ENCODE data around the gene CCND1. TPM values are rescaled to one million over a fixed set of nuclear protein-coding genes. Genes with fewer than 3 reads are reported as not detected.

Gene CCND1
- total RNA-seq, 6 experiments from 2014 or later = 67.0 to 283 (median 94.1) TPM

- WGBS (ENCODE audit: insufficient coverage, low coverage, low lambda C conversion rate, missing lambda C conversion rate) = 90% methylated on average over 4 of the region's 12 CpGs
- H3K36me3 ChIP-seq = no peaks in the 10 kb centered on the region
- no peak for ATAC-seq
These were observed 39.7 kb upstream of the CCND1 start for GRCh38 chr11:69601011-69601975.

DNA sequence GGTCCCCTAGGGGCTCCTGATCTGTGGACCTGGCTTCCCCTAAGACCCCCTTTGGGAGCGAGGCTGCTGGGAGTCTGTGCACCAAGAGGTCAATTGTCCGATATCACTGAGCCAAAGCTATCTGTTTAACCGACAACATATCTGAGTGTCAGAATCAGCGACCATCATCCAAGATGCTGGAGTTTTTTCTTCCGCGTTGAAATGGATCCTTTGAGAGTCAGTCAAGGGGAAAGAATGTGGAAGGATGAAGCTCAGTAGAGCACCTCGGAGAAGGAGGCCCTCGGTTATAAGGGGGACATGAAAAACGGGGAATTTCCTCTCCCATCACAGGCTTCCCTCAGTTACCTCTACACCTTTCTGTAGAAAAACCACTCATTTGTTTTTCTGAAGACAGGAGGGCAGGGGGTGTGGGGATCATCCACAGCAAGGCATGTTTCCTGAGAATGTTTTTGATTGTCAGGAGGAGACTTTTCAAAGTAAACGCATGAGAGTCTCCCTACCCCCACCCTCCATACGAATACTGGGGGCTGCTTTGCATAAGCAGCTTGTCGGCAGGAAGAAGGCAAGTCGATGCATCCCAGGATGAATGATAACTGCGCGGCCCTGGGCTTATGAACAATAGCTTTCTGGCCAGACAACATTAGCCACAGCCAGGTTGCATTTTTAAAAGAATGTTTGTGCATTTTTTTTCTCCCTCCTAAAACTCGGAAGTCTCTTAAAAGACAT, 37.7 kb upstream of the CCND1 start:
- intact Hi-C loops (cut with DNase I) = no loop called here
- Histone ChIP-seq H3K27ac (no peak overlapping the region), H3K4me1 (no peaks in the 10 kb centered on the region), H3K36me3 (no peaks in the 10 kb centered on the region), H3K4me3 (no peak overlapping the region), H3K9me3 (no peaks in the 10 kb centered on the region), H3K27me3 (no peaks in the 10 kb centered on the region)
- no peak for ATAC-seq
- DNase-seq = no peak
- WGBS (ENCODE audit: insufficient coverage, low coverage, low lambda C conversion rate, missing lambda C conversion rate) = 57% methylated on average over 12 of the region's 16 CpGs
- TF ChIP-seq CTCF (IDR thresholded peaks at IDR 0.05) (no peak), POLR2A (IDR thresholded peaks at IDR 0.05) (no peak)

More at GRCh38 chr11:69601011-69601975, 39.7 kb upstream of the CCND1 start:
- H3K27ac ChIP-seq = no peak overlapping the region
- H3K4me1 ChIP-seq = no peaks in the 10 kb centered on the region
- intact Hi-C loops (cut with DNase I) = no loop called here
- TF ChIP-seq POLR2A (IDR thresholded peaks at IDR 0.05) (no peak), CTCF (IDR thresholded peaks at IDR 0.05) (no peak)
- no peak for DNase-seq
- H3K4me3 ChIP-seq = no peak overlapping the region
- H3K27me3 ChIP-seq = no peaks in the 10 kb centered on the region
- H3K9me3 ChIP-seq = no peaks in the 10 kb centered on the region

DNA sequence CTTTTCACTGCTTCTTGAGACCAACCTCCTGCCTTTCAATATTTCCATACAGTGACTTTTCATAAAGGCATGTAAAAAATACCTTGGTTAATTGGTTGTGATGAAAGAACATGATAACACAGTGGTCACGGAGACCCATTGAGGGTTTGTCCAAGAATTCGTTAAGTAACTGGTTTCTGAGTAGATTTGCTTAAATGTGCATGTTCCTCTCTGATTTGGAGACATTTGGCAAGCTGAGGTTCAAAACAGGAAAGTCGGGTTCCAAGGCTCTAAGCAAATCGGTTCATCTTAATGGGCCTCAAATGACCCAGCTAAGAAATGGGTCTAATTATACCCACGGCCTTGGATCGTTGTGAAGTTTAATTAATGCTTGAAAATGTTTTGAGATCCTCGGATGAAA, 36.9 kb upstream of the CCND1 start:
- TF ChIP-seq POLR2A (IDR thresholded peaks at IDR 0.05) (no peak), CTCF (IDR thresholded peaks at IDR 0.05) (no peak)
- intact Hi-C loops (cut with DNase I) = no loop called here
- 61% methylated on average over 7 of the region's 7 CpGs for WGBS (ENCODE audit: insufficient coverage, low coverage, low lambda C conversion rate, missing lambda C conversion rate)
- Histone ChIP-seq H3K9me3 (peaks cover 0 to 3% (median 0%) of the 10 kb centered on the region in 4 donors), H3K36me3 (no peaks in the 10 kb centered on the region), H3K27me3 (no peaks in the 10 kb centered on the region), H3K27ac (no peak overlapping the region), H3K4me3 (no peak overlapping the region), H3K4me1 (no peaks in the 10 kb centered on the region)
- DNase-seq (no peak), ATAC-seq (no peak)

DNA sequence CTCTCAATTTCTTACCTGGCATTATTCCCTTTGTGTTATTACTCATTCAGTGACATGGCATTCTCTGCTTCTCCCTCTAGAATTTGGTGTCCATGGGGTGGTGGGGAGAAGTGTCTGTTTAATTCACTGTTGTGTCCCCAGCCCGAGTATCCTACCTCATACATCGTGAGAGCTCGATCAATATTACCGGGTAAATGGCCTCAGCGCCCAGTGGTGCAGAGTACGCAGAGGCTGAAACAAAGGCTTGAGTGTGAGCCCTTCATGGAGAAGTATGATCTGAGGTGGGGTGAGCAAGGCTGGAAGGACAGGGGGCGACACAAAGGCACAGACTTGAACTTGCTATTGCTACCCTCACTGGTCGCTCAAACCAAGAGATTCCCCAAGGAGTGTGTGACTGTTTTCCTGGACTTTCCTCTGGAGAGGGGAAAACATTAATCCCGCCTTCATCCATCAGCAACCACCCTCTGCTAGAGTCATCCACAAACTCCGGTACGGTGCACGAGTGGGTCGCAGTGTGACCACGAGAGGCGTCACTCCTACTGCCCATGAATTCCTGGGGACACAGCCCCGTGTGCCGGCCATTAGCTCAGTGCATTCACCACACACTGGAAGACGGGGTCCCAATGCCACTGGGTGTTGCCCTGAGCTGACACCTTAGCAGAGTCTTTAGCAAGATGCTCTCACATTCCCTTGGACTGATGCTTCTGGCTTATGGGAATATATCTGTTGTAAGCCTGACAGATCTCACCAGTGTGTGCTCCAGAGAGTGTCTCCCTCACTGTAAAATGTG, 35.0 kb upstream of the CCND1 start:
- H3K9me3 ChIP-seq = peaks cover 0 to 3% (median 0%) of the 10 kb centered on the region in 4 donors
- intact Hi-C loops (cut with DNase I) = no loop called here
- ATAC-seq = no peak
- whole genome bisulfite sequencing (ENCODE audit: insufficient coverage, low coverage, low lambda C conversion rate, missing lambda C conversion rate) = 55% methylated on average over 10 of the region's 18 CpGs
- no peak overlapping the region for H3K27ac ChIP-seq
- H3K27me3 ChIP-seq = no peaks in the 10 kb centered on the region
- H3K4me1 ChIP-seq = no peaks in the 10 kb centered on the region
- H3K36me3 ChIP-seq = no peaks in the 10 kb centered on the region
- no peak for DNase-seq
- no peak overlapping the region for H3K4me3 ChIP-seq
- TF ChIP-seq CTCF (IDR thresholded peaks at IDR 0.05) (no peak), POLR2A (IDR thresholded peaks at IDR 0.05) (no peak)

Measured in right lobe of liver (tissue), 6 donors.